ENCODE data around the gene MAP3K7.

GRCh38 chr6:90621581-90621980 lies 34.7 kb upstream of the MAP3K7 start:
- no peak for TF ChIP-seq CTCF (IDR thresholded peaks at IDR 0.05; ENCODE audit: extremely low read depth in 1 of 2, insufficient read depth in 1 of 2, low read depth in 1 of 2, low read length in 2 of 2)
- TF ChIP-seq POLR2A (IDR thresholded peaks at IDR 0.05; ENCODE audit: low read depth, low read length) = no peak
- TF ChIP-seq POLR2AphosphoS5 (IDR thresholded peaks at IDR 0.05; ENCODE audit: insufficient read depth, low read depth, low read length) = no peak
- TF ChIP-seq JUN (IDR thresholded peaks at IDR 0.05; ENCODE audit: borderline replicate concordance, insufficient read depth, insufficient read length, low read depth) = no peak

Data from endothelial cell of umbilical vein (primary cell).